Body of pancreas (tissue), 4 donors: ENCODE measurements around the gene CAMK1D. TPM values are rescaled to one million over a fixed set of nuclear protein-coding genes. Genes with fewer than 3 reads are reported as not detected.
"Not testable (repeated sequence)": the region's sequence is repeated elsewhere in the genome, so short reads cannot be mapped to it uniquely, and the experiment has no call there.

ENCODE experiments used
- ATAC-seq: fragments of 150-250 bp; one replicate; pipeline ENCODE4 v1.9.1; 2016
- DNase-seq, 4 donors: peaks; one replicate each; pipeline ENCODE4 v3.0.0-alpha.2; 2019
- H3K27ac ChIP-seq, 4 donors: fragments of 200-600 bp; sonication (generic); 1 replicate in 3 of 4; 2 replicates in 1 of 4; pipeline versions ENCODE4 v1.5.1 to v1.6.1; 2016 to 2019; ENCODE audit warnings: mild to moderate bottlenecking in 1 of 4, mixed read lengths in 1 of 4, moderate library complexity in 1 of 4
- H3K27me3 ChIP-seq, 2 donors: fragments of 200-600 bp; sonication (generic); one replicate each; pipeline ENCODE4 v1.6.0; 2016; ENCODE audit warnings: mild to moderate bottlenecking in 1 of 2
- H3K36me3 ChIP-seq, 2 donors: fragments of 200-600 bp; sonication (generic); replicated peaks in 1 of 2; 2 replicates each; pipeline ENCODE4 v1.5.1; 2016; ENCODE audit warnings: low read depth in 2 of 2; ENCODE audit not compliant: insufficient read depth in 1 of 2
- H3K4me1 ChIP-seq: fragments of 200-600 bp; sonication (generic); one replicate; pipeline ENCODE4 v1.6.0; 2016
- H3K4me3 ChIP-seq, 2 donors: fragments of 200-600 bp; sonication (generic); 1 replicate in 1 of 2; 2 replicates in 1 of 2; pipeline ENCODE4 v1.5.1; 2016 to 2019
- H3K9me3 ChIP-seq, 3 donors: fragments of 200-600 bp; sonication (generic); 1 replicate in 2 of 3; 2 replicates in 1 of 3; pipeline ENCODE4 v1.5.1; 2016
- POLR2A ChIP-seq, 3 donors: fragments of 450-650 bp; IDR thresholded peaks; one replicate each; pipeline ENCODE4 v1.6.1; 2016; ENCODE audit warnings: antibody characterized with exemption in 3 of 3, mild to moderate bottlenecking in 2 of 3
- whole genome bisulfite sequencing, 2 donors: methylation state at CpG; one replicate each; pipeline ENCODE4 v1.1.5; 2017; 5-methylcytosine and 5-hydroxymethylcytosine counted together
- intact Hi-C: fragments of 100-400 bp; cut with DNase I; formaldehyde crosslinking; loops from one replicate; pipeline ENCODE4 v1.15.1; 2023
- total RNA-seq, 2 donors: library from RNA; depleted of rRNA; stranded (reverse); fragments of >200 nt; gene quantifications; one replicate each; pipeline ENCODE4 v1.1.0, GENCODE V29; 2016
- TF ChIP-seq, protein P1 (sequence below), 7 experiments: fragments of 450-650 bp in 4 of 7; fragments of 200-600 bp in 3 of 7; sonication (generic) in 3 of 7; IDR thresholded peaks; one replicate each; pipeline ENCODE4 v1.5.1; 2016 to 2019; ENCODE audit warnings: antibody characterized with exemption in 7 of 7

The CAMK1D gene
- total RNA-seq, 2 donors from 2014 or later, result 12.5 to 14.2 TPM

- TF ChIP-seq, protein P1, sequence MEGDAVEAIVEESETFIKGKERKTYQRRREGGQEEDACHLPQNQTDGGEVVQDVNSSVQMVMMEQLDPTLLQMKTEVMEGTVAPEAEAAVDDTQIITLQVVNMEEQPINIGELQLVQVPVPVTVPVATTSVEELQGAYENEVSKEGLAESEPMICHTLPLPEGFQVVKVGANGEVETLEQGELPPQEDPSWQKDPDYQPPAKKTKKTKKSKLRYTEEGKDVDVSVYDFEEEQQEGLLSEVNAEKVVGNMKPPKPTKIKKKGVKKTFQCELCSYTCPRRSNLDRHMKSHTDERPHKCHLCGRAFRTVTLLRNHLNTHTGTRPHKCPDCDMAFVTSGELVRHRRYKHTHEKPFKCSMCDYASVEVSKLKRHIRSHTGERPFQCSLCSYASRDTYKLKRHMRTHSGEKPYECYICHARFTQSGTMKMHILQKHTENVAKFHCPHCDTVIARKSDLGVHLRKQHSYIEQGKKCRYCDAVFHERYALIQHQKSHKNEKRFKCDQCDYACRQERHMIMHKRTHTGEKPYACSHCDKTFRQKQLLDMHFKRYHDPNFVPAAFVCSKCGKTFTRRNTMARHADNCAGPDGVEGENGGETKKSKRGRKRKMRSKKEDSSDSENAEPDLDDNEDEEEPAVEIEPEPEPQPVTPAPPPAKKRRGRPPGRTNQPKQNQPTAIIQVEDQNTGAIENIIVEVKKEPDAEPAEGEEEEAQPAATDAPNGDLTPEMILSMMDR (IDR thresholded peaks at IDR 0.05), result no peak
- no peak for TF ChIP-seq POLR2A (IDR thresholded peaks at IDR 0.05)
Observed at GRCh38 chr10:12852687-12853086, 503.3 kb downstream of the CAMK1D start.

DNA sequence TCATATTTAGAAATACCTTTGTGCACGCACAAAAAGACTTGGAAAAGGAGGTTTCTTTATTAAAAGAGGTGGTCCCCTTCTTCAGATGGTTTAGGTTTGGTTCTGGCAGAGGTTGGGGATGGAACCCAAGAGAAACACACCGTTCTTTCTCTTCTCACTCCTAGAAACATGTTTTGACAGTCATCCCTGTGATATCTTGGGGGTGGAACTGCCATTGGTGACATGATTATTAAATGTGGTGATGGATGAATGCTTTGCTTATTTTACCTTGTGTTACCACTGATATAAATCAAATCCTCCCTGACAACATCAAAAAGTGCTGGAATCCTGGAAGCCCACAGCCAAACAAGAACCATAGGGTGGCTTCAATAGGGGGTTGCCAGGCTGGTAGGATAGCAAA lies 505.6 kb downstream of the CAMK1D start:
- WGBS, 2 donors, result 65 to 73% methylated on average over 2 of the region's 2 CpGs
- H3K27ac ChIP-seq, result no peak overlapping the region
- intact Hi-C loops, result no loop called here
- no peak for TF ChIP-seq POLR2A (IDR thresholded peaks at IDR 0.05)
- TF ChIP-seq, protein P1 (IDR thresholded peaks at IDR 0.05), result no peak
- DNase-seq, result no peak
- no peak for ATAC-seq
- no peaks in the 10 kb centered on the region for H3K9me3 ChIP-seq
- no peaks in the 10 kb centered on the region for H3K36me3 ChIP-seq
- H3K4me1 ChIP-seq, result no peaks in the 10 kb centered on the region
- no peaks in the 10 kb centered on the region for H3K27me3 ChIP-seq
- no peak overlapping the region for H3K4me3 ChIP-seq

More at GRCh38 chr10:12852687-12853086, 503.3 kb downstream of the CAMK1D start:
- 61 to 65% methylated on average over 2 of the region's 2 CpGs for WGBS, 2 donors
- Histone ChIP-seq H3K4me3 (no peak overlapping the region), H3K27ac (no peak overlapping the region), H3K36me3 (no peaks in the 10 kb centered on the region), H3K27me3 (no peaks in the 10 kb centered on the region), H3K9me3 (no peaks in the 10 kb centered on the region), H3K4me1 (no peaks in the 10 kb centered on the region)
- ATAC-seq, result no peak
- intact Hi-C loops, result no loop called here
- no peak for DNase-seq

GRCh38 chr10:12862459-12862858 lies 513.1 kb downstream of the CAMK1D start:
- H3K4me3 ChIP-seq, result no peak overlapping the region
- no peak for DNase-seq
- no peaks in the 10 kb centered on the region for H3K36me3 ChIP-seq
- H3K9me3 ChIP-seq, result no peaks in the 10 kb centered on the region
- H3K27ac ChIP-seq, result no peak overlapping the region
- H3K4me1 ChIP-seq, result no peaks in the 10 kb centered on the region
- WGBS, 2 donors, result 72 to 73% methylated on average over 3 of the region's 3 CpGs
- intact Hi-C loops, result no loop called here
- TF ChIP-seq POLR2A (IDR thresholded peaks at IDR 0.05), result no peak
- TF ChIP-seq, protein P1 (IDR thresholded peaks at IDR 0.05), result no peak
- no peaks in the 10 kb centered on the region for H3K27me3 ChIP-seq
- ATAC-seq, result no peak

GRCh38 chr10:12865515-12865914 lies 516.2 kb downstream of the CAMK1D start:
- H3K27me3 ChIP-seq, H3K9me3 ChIP-seq, intact Hi-C loops, H3K4me1 ChIP-seq, ATAC-seq, H3K27ac ChIP-seq, DNase-seq, H3K4me3 ChIP-seq, H3K36me3 ChIP-seq: not testable (repeated sequence)
- 95 to 96% methylated on average over 6 of the region's 6 CpGs for WGBS, 2 donors

GRCh38 chr10:12868229-12868628 lies 518.9 kb downstream of the CAMK1D start:
- intact Hi-C loops, result no loop called here
- H3K27me3 ChIP-seq, result no peaks in the 10 kb centered on the region
- 75 to 79% methylated on average over 5 of the region's 5 CpGs for WGBS, 2 donors

More at GRCh38 chr10:12868229-12868628, 518.9 kb downstream of the CAMK1D start:
- TF ChIP-seq, protein P1 (IDR thresholded peaks at IDR 0.05), result no peak
- TF ChIP-seq POLR2A (IDR thresholded peaks at IDR 0.05), result no peak
- DNase-seq (no peak), ATAC-seq (no peak)
- H3K4me3 ChIP-seq, result no peak overlapping the region
- H3K27ac ChIP-seq, result no peak overlapping the region
- H3K9me3 ChIP-seq, result no peaks in the 10 kb centered on the region
- no peaks in the 10 kb centered on the region for H3K4me1 ChIP-seq
- no peaks in the 10 kb centered on the region for H3K36me3 ChIP-seq
